GM19467 (cell line): ENCODE measurements around the gene FGGY.
"Not testable (repeated sequence)": the region's sequence is repeated elsewhere in the genome, so short reads cannot be mapped to it uniquely, and the experiment has no call there.

Experiments
- ATAC-seq: cut with Tn5 transposase; IDR thresholded peaks from one replicate; pipeline ENCODE4 v1.9.1; 2021; ENCODE audit warnings: mild to moderate bottlenecking, moderate library complexity; ENCODE audit not compliant: unreplicated experiment

The FGGY gene

DNA sequence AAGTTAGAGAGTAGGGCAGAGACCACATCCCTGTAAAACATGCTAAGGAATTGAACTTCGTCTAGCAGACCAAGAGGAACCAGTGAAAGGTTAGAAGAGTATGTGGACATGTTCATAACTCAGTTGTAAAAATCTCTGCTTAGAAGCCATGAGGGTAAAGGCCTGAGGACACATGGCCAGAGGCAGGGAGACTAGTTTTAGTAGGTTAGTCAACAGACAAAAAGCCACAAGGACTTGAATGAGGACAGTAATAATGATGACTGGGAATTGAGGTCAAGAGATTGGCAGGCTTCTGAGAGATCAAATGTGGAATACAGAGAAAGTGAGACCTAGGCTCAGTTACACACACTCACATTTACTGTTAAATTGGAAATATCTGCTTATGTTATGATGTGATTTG, 312.4 kb downstream of the FGGY start:
- ATAC-seq, result no peak

- ATAC-seq, result not testable (repeated sequence)
These were observed 313.6 kb downstream of the FGGY start for GRCh38 chr1:59610499-59610898.

GRCh38 chr1:59617434-59617833, 320.5 kb downstream of the FGGY start:
- ATAC-seq, result no peak

GRCh38 chr1:59619557-59619956, 322.7 kb downstream of the FGGY start:
- no peak for ATAC-seq

GRCh38 chr1:59625384-59625783, 328.5 kb downstream of the FGGY start:
- ATAC-seq, result no peak

DNA sequence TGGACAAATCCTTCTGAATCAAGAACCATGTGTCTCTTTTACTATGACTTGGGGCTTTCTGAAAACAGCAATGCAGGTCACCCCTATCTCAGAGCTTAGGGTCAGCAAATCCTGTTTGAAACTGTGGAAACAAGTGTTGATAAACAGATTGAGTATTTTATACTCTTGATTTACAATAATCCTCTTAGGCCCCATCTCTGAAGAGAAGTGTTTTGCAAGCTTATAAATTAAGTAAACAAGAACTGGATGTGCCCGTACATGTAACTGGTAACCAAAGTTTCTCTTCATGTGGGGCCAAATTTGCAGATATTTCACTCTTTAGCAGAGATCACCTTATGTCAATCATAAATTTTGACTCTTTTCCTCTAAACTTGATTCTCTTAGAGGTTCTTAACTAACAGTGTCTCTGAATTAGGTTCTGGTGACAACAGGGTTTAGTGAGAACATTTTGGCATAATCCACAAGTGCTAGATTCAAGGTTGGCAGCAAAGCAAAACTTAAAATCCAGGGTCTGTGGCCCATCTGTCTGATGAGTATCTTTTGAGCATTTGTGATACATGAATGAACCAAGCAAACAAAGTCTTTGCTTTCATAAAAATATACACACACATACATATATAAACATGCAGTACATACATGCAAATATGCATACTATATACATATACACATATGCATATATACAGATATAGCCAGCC, 334.8 kb downstream of the FGGY start:
- ATAC-seq, result no peak

DNA sequence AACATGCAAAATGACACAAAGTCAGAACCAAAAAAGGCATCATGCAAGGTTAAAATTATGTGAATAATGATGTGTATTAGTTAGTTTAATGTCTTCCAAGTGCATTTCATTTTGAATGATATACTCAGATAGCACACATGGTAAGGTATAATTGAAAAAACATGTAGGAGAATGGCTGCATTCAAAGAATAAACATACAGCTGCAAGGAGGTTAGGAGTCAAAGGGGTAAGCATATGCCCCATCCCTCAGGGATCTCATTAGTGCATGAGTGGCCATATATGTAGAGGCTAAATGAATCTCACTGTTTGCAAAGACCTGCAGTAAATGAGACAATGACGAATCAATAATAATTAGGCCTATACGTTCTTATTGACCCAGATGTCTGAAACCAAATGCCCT, 338.2 kb downstream of the FGGY start:
- no peak for ATAC-seq

DNA sequence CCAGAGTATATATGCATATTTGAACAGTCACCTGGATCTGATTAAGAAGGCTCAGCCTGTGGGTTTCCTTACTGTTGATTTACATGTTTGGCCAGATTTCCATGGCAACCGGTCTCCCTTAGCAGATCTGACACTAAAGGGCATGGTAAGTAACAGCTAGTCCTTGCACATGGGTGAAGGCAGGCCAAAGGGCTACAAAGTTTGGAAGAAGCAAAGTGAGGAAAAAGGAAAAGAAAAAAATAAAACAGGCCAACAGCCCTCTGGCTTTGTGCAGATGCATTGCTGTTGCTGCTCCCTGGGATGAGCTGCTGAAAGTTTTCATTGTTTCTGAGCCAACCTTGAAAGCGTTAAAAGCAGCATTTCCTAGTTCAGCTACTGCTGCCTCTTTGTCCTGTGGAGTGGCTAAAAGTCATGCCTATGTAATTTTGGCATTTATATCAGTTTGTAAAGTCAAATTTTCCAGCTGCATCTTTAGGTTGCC, 341.4 kb downstream of the FGGY start:
- no peak for ATAC-seq

DNA sequence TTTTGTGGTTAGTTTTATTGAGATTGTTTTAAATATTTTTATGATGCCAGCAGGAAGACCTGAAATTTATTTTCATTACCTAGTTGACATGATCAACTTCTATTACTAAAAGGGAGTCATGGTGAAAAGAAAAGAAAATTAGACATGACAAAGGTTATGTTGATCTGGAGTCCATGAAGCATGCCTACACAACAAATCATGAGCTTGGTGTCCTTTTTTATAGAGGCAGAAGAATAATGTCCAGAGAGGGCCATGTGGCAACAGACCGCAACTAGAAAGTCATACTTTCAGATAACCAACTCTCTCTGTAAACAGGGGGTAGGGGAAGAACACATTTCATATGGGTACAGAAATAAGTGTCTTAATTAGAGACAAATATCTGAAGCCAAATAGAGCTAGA, 342.4 kb downstream of the FGGY start:
- ATAC-seq, result no peak

- no peak for ATAC-seq
These were observed 344.0 kb downstream of the FGGY start for GRCh38 chr1:59640851-59641250.

GRCh38 chr1:59641836-59642235, 344.9 kb downstream of the FGGY start:
- ATAC-seq, result no peak

GRCh38 chr1:59643526-59643925, 346.6 kb downstream of the FGGY start:
- no peak for ATAC-seq

- no peak for ATAC-seq
These were observed 349.0 kb downstream of the FGGY start for GRCh38 chr1:59645893-59646292.

- not testable (repeated sequence) for ATAC-seq
These were observed 356.5 kb downstream of the FGGY start for GRCh38 chr1:59653142-59653958.

DNA sequence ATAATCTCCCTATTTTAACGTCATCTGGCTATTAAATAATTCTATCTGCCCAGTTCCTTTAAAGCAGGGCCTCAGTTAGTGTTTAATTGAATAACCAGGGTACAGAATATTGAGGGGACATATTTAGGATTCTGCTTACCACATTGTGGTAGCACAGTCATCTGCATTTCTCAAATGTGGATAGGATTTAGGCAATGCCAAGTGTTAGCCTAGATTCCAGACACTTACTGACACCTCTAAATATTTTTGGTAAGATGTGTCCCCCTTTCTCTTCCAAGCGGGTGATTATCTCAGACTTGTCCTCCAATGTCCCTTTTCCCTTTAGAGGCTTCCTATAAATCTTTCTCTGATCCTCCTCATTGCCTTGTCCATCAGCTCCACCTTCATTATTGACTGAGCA, 357.1 kb downstream of the FGGY start:
- ATAC-seq, result no peak

GRCh38 chr1:59657873-59658465, 361.1 kb downstream of the FGGY start:
- no peak for ATAC-seq

DNA sequence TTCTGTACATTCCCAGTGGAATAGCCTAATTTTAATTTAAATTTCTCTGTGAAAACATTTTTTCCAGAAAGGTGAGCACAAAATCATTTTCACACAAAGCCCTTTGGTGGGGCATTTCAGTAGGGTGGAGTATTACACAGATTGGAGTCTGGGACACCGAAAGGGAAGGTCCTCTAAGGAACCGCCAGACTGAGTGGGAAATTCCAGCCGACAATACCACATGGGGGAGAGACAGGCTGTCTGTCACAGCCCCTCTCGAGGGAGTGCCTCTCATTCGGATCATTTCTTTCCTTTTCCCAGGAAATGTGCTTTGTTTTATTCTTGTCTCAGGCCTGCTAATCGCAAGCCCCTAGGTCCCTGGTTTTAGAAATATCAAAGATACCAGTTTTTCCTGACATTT, 367.3 kb downstream of the FGGY start:
- no peak for ATAC-seq

- ATAC-seq, result no peak
These were observed 369.2 kb downstream of the FGGY start for GRCh38 chr1:59666106-59666505.

DNA sequence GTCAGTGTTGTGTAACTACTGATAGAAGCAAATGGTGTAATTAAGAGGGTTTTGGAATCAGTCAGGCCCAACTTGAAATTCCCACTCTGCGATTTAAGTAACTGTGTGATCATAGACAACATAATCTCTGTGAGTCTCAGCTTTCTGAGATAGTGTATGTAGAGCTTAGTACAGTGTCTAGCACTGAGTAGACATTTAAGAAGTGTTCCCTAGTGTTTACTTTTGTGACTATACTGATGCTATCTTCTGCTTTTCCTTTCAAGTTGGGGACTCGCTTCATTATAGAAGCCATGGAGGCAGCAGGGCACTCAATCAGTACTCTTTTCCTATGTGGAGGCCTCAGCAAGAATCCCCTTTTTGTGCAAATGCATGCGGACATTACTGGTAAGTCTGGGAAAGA, 370.1 kb downstream of the FGGY start:
- no peak for ATAC-seq

GRCh38 chr1:59669752-59670312, 372.9 kb downstream of the FGGY start:
- no peak for ATAC-seq

DNA sequence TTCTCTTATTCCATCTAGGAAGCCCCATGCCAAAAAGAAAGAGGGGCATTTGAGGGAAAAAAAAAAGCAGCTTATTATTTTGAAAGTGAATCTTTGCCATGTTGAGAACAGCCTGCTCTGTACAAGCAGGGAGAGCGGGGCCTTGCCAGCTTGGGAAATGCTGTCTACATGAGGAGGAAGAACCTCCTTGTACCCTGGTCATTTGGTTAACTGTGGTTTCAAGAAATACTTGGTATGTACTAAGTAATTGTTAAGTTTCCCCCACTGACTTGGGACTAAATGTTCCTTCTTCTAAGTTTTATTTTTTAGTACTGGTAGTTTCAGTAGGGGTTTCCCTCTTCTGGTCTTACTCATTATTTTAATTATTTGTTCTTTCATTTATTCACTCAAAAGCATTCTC, 373.8 kb downstream of the FGGY start:
- no peak for ATAC-seq
